Tibial nerve (tissue), 4 donors: ENCODE results near the gene CLOCK. TPM values are rescaled to one million over a fixed set of nuclear protein-coding genes. Genes with fewer than 3 reads are reported as not detected.

Experiments
- DNase-seq, 2 donors: peaks; one replicate each; pipeline ENCODE4 v3.0.0-alpha.2; 2019; ENCODE audit warnings: low spot score in 2 of 2
- H3K27ac ChIP-seq, 4 donors: fragments of 200-600 bp; sonication (generic) in 3 of 4; one replicate each; pipeline ENCODE4 v1.5.1; 2017 to 2019; ENCODE audit warnings: mild to moderate bottlenecking in 1 of 4
- H3K27me3 ChIP-seq, 2 donors: fragments of 200-600 bp; sonication (generic) in 1 of 2; one replicate each; pipeline versions ENCODE4 v1.5.1 to v1.6.0; 2017 to 2019
- H3K36me3 ChIP-seq, 3 donors: fragments of 200-600 bp; sonication (generic); one replicate each; pipeline ENCODE4 v1.5.1; 2018 to 2019
- H3K4me1 ChIP-seq, 4 donors: fragments of 200-600 bp; sonication (generic) in 3 of 4; one replicate each; pipeline ENCODE4 v1.5.1; 2017 to 2019
- H3K4me3 ChIP-seq, 4 donors: fragments of 200-600 bp; sonication (generic) in 3 of 4; one replicate each; pipeline ENCODE4 v1.5.1; 2017 to 2019; ENCODE audit warnings: mild to moderate bottlenecking in 1 of 4, moderate library complexity in 1 of 4
- H3K9me3 ChIP-seq, 4 donors: fragments of 200-600 bp; sonication (generic) in 3 of 4; one replicate each; pipeline ENCODE4 v1.5.1; 2017 to 2019
- CTCF ChIP-seq, 5 experiments: fragments of 200-600 bp in 3 of 5; fragments of 450-650 bp in 2 of 5; sonication (generic) in 3 of 5; IDR thresholded peaks; one replicate each; pipeline ENCODE4 v1.5.1; 2016 to 2019; ENCODE audit warnings: antibody characterized with exemption in 5 of 5, mild to moderate bottlenecking in 3 of 5, moderate library complexity in 2 of 5
- EP300 ChIP-seq, 2 donors: sonication (generic); formaldehyde crosslinking; IDR thresholded peaks; one replicate each; pipeline ENCODE4 v1.6.1; 2017; ENCODE audit warnings: antibody characterized with exemption in 2 of 2, mild to moderate bottlenecking in 1 of 2
- POLR2A ChIP-seq, 2 donors: fragments of 450-650 bp; IDR thresholded peaks; one replicate each; pipeline ENCODE4 v1.6.1; 2017; ENCODE audit warnings: antibody characterized with exemption in 2 of 2, mild to moderate bottlenecking in 2 of 2, moderate library complexity in 2 of 2
- WGBS, 2 donors: methylation state at CpG; one replicate each; pipeline ENCODE4 v1.1.5; 2018; 5-methylcytosine and 5-hydroxymethylcytosine counted together
- total RNA-seq, 4 donors: library from RNA; depleted of rRNA; stranded (reverse); fragments of >200 nt; gene quantifications; one replicate each; pipeline ENCODE4 v1.1.0, GENCODE V29; 2016

CLOCK gene
- total RNA-seq, 4 donors from 2014 or later: 17.8 to 48.0 (median 27.6) TPM

GRCh38 chr4:55407119-55407518 is 139.6 kb downstream of the CLOCK start:
- H3K4me3 ChIP-seq: no peak overlapping the region
- 85 to 91% methylated on average over 3 of the region's 3 CpGs for WGBS, 2 donors
- TF ChIP-seq EP300 (IDR thresholded peaks at IDR 0.05) (no peak), POLR2A (IDR thresholded peaks at IDR 0.05) (no peak), CTCF (IDR thresholded peaks at IDR 0.05) (no peak)
- H3K27ac ChIP-seq: no peak overlapping the region
- no peak for DNase-seq
- H3K36me3 ChIP-seq: peaks cover 0 to 30% (median 0%) of the 10 kb centered on the region in 3 donors
- H3K27me3 ChIP-seq: no peaks in the 10 kb centered on the region
- peaks cover 0 to 38% (median 5%) of the 10 kb centered on the region in 4 donors for H3K4me1 ChIP-seq
- H3K9me3 ChIP-seq: no peaks in the 10 kb centered on the region

DNA sequence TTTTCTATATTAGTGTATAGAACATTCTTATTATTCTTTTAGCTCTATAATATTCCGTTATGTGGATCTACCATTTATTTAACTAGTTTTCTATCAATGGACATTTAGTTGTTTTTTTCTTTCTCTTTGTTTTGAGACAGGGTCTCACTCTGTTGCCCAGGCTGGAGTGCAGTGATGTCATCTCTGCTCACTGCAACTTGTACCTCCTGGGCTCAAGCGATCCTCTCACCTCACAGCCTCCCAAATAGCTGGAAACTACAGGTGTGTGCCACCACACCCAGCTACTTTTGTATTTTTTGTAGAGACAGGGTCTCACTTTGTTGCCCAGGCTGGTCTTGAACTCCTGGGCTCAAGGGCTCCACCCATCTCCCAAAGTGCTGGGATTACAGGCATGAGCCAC is 140.2 kb downstream of the CLOCK start:
- no peak overlapping the region for H3K27ac ChIP-seq
- TF ChIP-seq EP300 (IDR thresholded peaks at IDR 0.05) (no peak), POLR2A (IDR thresholded peaks at IDR 0.05) (no peak), CTCF (IDR thresholded peaks at IDR 0.05) (no peak)

DNA sequence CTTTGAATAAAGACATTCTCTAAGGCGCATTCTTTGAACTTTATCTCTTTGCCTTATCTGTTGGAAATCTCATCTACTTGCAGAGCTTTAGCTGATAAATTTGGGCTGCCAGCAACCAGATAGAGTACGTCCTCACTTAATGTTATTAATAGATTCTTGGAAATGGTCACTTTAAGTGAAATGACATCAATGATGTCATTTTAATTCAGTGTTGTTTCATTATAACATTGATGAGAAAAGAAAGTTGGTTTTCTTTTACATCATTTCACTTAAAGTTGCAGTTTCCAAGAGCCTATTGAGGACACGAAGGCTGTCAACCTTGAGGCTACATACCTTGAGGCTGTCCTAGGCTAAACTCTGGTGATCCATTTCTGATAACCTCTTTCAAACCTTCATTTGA is 141.6 kb downstream of the CLOCK start:
- Histone ChIP-seq H3K4me1 (peaks cover 0 to 51% (median 5%) of the 10 kb centered on the region in 4 donors), H3K4me3 (no peak overlapping the region), H3K27ac (no peak overlapping the region), H3K36me3 (peaks cover 0 to 22% (median 0%) of the 10 kb centered on the region in 3 donors), H3K27me3 (no peaks in the 10 kb centered on the region), H3K9me3 (no peaks in the 10 kb centered on the region)
- TF ChIP-seq EP300 (IDR thresholded peaks at IDR 0.05) (no peak), CTCF (IDR thresholded peaks at IDR 0.05) (no peak)
- DNase-seq: no peak
- WGBS, 2 donors: 92 to 93% methylated on average over 3 of the region's 3 CpGs

More for the DNA sequence above, 140.2 kb downstream of the CLOCK start:
- Histone ChIP-seq H3K36me3 (peaks cover 0 to 25% (median 0%) of the 10 kb centered on the region in 3 donors), H3K9me3 (no peaks in the 10 kb centered on the region), H3K4me3 (no peak overlapping the region), H3K4me1 (peaks cover 0 to 41% (median 5%) of the 10 kb centered on the region in 4 donors), H3K27me3 (no peaks in the 10 kb centered on the region)
- DNase-seq: no peak
- WGBS, 2 donors: 95 to 99% methylated on average over 2 of the region's 2 CpGs

- Histone ChIP-seq H3K36me3 (peaks cover 0 to 4% (median 0%) of the 10 kb centered on the region in 3 donors), H3K9me3 (no peaks in the 10 kb centered on the region), H3K27me3 (no peaks in the 10 kb centered on the region), H3K4me3 (no peak overlapping the region), H3K27ac (peak overlapping the region in 1 of 4 donors; percentile 100), H3K4me1 (peaks cover 0 to 50% (median 24%) of the 10 kb centered on the region in 4 donors)
- WGBS, 2 donors: 78 to 86% methylated on average over 1 of the region's 1 CpG
- TF ChIP-seq EP300 (IDR thresholded peaks at IDR 0.05) (no peak), CTCF (IDR thresholded peaks at IDR 0.05) (no peak), POLR2A (IDR thresholded peaks at IDR 0.05) (no peak)
- no peak for DNase-seq
Observed at GRCh38 chr4:55399581-55399980, 147.1 kb downstream of the CLOCK start.

- H3K36me3 ChIP-seq: peaks cover 0 to 4% (median 0%) of the 10 kb centered on the region in 3 donors
- peak overlapping the region in 3 of 4 donors; percentile 4 to 100 (median 99) for H3K27ac ChIP-seq
- no peak for DNase-seq
- peaks cover 0 to 50% (median 24%) of the 10 kb centered on the region in 4 donors for H3K4me1 ChIP-seq
- H3K9me3 ChIP-seq: no peaks in the 10 kb centered on the region
- peak overlapping the region in 1 of 4 donors; percentile 99 for H3K4me3 ChIP-seq
- H3K27me3 ChIP-seq: no peaks in the 10 kb centered on the region
- WGBS, 2 donors: 59 to 63% methylated on average over 3 of the region's 3 CpGs
- TF ChIP-seq EP300 (IDR thresholded peaks at IDR 0.05) (no peak), POLR2A (IDR thresholded peaks at IDR 0.05) (no peak), CTCF (IDR thresholded peaks at IDR 0.05) (no peak)
Observed at GRCh38 chr4:55398966-55399365, 147.7 kb downstream of the CLOCK start.
